HG03439 (cell line): Measurements from ENCODE around the gene BBIP1.

Experiments
- ATAC-seq: cut with Tn5 transposase; IDR thresholded peaks from one replicate; pipeline ENCODE4 v1.9.1; 2021; ENCODE audit warnings: mild to moderate bottlenecking, moderate library complexity; ENCODE audit not compliant: unreplicated experiment

Gene BBIP1

DNA sequence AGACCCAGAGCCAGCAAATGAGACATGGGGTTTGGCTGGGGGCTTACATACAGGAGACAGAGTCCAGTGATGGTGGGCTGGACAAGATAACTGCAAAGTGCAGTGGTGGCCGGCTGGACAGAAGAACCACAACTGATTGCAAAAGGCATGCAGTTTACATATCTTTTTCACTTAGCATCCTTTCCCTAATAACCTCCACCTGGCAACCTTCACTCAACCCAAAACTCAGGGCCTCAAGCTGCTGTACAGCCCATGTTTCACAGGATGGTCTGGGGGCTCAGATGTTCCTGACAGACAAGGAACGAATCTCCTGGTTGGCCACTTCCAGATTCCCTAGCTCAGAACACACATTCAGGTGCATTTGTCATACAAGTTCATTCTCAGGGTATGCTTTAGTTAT, 55.0 kb downstream of the BBIP1 start:
- no peak for ATAC-seq

GRCh38 chr10:110863361-110863760, 55.6 kb downstream of the BBIP1 start:
- ATAC-seq, result no peak

DNA sequence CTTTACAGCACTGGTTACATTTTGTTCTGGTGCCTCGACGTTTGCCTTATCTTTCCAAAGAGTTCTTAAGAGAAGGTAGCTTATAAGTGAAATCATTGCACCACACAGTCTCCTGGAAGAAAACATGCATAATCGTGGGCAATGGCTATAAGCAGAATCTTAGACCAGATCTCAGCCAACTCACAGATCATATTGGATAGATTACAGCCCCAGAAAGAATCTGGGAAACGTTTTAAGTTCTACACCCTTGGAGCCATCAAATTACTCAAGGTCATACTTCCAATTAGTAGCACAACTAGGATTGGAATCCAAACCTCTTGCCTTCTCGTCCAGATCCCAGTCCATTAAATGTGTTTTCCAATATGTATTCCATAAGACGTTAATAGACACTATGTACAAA, 56.0 kb downstream of the BBIP1 start:
- no peak for ATAC-seq

DNA sequence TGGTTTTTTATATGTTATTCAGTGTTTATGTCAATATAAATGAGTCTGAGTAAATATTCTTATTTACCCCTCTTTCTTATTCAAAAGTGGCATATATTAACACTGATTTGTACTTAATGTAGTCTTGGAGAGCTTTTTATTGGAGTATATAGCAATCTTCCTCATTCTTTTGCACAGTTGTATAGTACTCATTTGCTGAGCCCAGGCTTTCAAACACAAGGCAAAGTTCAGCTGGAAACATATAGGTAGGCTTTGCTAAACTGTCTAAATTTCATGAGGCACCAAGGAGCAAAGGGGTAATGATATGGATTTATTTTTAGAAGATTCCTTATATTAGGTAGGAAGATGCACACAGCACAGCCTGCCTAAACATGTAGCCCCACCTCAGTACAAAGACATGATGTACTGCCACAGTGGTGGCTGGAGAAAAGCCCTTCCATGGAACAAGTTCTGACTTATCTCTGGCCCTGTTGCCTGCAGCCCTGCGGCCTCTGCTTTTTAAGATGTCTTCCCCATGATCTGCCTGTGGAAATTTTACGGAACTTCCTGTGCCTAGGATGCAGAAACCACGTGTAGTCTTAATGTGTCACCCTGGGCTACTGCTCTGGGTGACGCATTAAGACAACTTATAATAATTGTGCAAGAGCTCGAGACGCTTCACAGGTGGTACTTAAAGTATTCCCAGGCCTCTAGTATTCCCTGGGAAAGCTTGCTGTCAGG, 56.9 kb downstream of the BBIP1 start:
- no peak for ATAC-seq

DNA sequence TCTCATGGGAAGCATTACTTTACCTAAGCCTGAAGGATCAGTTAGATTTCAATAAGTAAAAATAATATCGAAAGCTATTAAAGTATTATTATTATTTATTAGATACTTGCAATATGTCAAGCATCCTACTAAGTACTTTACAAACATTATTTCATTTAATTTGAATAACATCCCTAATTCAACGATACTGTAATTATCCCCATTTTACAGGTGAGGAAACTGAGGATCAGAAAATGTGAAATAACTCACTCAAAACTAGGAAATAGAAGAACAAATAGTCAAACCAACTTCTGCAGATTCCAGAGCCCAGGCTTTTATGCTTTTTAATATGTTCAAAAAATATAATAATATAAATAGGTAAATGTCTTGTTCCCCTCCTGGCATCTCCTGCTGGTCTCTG, 57.5 kb downstream of the BBIP1 start:
- no peak for ATAC-seq

DNA sequence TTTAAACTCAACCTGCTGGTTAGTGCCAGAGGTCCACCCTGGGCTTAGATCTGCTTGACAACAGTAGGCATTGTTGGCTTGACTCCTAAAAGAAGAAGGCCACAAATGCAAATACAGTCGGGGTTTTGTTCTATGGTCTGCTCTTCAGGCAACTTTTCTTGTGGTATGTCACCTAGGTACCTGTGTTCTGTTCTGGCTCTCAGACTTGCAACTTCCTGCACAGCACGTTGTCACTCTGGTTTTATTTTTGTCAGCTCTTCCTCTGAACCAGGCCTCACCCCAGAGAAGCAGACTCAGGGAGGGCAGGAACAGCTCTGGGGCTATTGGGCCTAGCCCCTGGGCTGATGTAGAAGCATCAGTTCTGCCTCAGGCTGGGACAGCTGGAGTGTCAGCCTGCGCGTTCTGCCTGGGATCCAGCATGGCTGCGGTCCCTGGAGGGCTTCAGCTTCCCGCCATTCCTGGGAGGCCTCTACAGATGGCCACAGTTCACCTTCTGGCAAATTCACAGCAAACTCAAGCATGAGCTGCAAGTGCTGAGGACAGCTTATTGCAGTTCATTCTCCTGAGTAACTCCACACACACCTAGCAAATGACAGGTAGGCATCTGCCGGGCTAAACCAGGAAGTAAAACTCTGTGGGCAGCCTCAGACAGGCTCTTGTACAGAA, 58.3 kb downstream of the BBIP1 start:
- ATAC-seq, result peak; percentile 49

DNA sequence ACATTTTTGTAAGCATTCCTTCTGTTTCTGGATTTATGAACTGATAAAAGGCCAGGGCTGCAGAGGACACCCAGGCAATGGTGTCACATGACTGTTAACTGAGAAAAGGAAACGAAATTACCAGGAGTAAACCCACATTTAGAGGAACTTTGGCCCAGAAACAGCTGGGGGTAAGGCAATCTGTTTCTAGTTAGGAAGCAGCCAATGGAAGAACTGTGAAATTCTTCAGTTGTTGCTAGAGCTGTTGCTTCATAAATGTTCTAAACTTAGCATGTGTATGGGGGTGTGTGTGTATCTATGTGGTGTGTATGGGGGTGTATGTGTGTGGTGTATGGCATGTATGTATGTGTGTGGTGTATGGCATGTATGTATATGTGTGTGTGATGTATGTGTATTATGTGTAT, 59.0 kb downstream of the BBIP1 start:
- no peak for ATAC-seq

DNA sequence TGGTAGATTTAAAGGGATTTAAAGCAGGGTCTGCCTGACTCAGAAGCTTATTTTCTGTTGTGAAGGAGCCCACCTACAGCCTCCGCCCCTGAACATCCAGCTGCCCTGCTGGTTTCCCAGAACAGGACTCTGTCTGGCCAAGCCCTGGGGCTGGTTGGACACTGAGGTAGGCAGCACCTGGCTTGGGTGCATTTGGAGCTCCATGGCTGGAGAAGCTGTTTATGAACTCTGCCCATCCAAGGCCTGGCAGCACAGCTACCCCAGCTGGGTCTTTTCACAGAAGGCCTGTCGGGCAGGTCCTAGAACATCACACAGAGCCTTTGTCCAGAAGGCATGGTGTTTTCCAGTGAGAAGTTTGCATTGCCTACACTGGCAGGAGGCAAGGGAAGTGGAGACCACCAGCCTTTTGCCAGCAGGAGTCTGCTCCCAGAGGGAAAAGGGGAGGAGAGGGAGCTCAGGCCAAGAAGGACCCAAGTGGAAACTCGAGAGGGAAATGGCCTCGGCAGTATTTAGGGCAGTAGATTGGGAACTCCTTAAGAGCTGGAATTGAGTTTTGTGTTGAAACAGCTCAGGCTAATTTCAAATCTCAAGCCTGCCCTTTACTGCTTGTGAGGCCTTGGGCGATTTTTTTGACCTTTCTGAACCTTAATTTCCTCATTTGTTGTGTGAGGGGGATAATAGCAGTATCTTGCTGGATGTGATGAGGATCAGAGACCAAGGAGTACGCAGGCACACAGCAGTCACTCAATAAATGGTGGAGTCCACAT, 59.6 kb downstream of the BBIP1 start:
- no peak for ATAC-seq

DNA sequence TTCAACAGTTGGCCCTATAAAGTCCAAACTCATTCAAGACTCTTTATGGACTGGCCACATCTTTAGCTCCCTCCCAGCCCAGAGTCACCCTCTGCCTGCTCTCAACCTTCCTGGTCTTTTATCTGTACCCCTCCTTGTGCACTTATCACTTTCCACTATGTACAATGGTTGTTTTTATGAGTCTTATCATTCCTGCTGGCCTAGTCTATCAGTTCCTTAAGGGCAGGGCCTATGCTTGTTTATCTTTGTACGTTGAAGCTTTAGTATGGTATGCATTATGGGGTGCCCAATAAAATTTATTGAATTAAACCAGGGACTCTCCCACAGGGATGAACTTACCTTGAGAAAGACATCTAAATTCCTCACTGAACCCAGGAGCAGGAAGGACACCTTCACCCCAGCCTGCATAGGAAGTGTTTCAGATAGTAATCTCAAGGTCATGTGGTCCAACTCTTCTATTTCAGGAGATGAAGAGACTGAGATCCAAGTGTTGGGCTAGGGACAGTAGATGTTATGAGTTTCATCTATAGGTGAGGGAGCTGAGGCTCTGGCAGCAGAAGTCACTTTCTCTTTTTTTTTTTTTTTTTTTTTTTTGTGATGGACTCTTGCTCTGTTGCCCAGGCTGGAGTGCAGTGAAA, 60.6 kb downstream of the BBIP1 start:
- ATAC-seq, result no peak

DNA sequence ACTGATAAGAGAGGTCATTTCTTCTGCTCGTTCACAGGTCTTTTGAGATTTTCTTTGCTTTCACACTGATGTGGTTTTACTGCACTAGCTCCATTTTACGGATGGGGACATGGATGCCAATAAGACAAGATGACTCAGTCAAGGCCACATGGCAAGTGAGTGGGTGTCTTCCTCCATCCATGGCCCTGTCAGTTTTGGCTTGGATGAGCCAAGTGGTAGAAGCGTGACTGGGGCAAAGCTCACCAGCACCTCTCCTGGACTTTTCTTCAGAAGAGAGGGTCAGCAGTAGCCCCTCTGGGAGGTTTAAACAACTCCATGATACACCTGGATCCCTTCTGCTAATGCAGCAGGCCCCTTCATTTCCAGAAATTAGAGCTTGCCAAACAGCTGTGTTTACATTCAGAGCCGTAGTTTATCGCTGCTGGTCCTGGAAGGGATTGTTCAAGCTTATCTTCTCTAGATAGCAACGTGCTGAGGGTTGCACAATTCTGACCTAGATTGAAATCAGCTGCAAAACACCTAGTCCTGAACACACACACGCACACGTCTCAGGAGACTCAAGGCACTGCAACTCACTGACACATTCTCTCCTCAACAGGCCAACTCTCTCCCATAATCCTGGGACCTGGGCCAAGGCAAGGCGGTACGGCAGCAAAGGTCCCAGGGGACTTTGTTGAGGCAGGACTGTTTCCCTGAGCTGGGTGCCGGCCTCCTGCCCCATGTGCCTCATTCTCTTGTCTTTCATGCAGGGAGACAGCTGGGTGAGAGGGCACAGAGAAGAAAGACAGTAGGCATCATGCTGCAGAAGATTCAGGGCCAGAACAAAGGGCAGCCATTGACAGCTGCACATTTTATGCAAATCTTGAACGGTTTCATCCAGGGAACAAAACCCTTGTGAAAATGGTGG, 61.5 kb downstream of the BBIP1 start:
- no peak for ATAC-seq

DNA sequence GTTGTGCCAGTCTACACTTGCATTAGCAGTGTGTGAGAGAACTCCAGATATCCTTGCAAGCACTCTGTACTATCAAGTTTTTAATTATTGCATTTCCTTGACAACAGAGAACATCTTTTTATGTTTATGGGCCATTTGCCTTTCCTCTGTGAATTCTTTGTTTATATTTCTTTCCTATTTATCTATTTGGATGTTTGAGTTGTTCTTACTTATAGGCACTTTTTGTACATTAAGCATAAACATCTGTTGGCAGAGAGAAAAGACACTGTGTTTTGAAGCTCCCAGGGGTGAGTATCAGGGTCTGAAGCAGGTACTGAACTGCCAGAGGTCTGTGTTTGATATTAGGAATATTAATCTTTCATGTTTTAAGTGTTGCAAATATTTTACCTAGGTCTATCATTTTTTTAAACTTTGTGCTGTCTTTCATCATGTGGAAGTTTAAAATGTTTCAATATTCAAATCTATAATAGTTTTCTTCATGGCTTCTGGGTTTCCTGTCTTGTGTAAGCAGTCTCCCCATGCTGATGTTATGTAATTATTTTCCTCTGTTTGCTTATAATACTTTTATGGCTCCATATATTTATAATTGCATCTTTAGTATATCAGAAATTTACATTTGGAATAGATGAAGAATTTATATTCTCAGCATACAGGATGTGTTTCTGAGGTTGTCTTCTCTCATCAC, 64.9 kb downstream of the BBIP1 start:
- ATAC-seq, result no peak

GRCh38 chr10:110852947-110853346, 66.0 kb downstream of the BBIP1 start:
- no peak for ATAC-seq

DNA sequence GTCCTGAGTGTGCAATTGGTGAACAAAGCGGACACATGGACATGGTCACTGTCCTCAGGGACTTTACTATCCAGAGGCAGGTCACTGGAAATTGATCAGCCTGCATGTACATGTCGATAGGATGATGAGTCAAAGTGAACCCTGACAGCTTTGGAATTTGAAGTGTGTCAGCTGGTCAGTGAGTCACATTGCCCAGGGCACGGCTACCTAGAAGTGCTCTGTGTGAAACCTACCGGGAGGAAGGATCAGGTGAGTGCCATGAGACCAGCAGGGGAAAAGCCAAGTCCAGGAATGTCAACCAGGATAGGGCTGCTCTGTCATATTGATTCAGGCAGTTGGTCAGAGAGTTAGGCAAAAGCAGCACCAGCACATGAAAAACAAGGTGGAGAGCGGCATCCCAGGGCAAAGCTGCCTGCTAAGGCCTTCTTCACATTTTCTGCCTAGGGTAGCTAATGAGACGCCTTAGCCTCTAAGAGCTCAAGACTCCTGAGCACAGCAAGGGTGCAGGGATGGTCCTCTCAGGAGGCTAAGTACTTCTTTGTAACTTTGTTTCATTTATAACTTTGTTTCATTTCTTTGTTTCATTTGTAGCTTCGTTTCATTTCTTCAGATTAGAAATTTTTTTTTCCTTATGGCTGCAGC, 66.6 kb downstream of the BBIP1 start:
- ATAC-seq, result no peak

- no peak for ATAC-seq
Measured at GRCh38 chr10:110851020-110851612, 67.9 kb downstream of the BBIP1 start.

DNA sequence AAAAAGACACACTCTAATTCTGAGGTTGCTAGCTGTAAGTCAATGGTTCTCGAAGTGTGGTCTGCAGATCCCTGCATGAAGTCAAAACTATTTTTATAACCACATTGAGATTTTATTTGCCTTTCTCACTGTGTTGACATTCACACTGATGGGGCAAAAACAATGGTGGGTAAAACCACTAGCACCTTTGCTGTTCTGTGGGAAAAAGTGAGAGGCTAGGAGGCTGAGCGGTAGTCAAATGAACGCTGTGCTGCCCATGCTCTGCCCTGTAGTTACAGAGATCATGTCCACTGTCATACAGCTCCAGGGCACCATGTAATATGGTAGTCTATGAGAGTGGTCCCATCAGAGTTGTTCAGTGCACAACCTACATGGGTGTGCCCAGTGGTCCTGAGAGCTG, 68.9 kb downstream of the BBIP1 start:
- no peak for ATAC-seq
